WTC11 (cell line): ENCODE results near the gene ZSWIM6. TPM values are rescaled to one million over a fixed set of nuclear protein-coding genes. Genes with fewer than 3 reads are reported as not detected.

ENCODE experiments used
- ATAC-seq: fragments of 200-7000 bp; cut with Tn5 transposase; 2 replicates; pipeline ENCODE4 v1.10.0; 2021; ENCODE audit warnings: mild to moderate bottlenecking, moderate library complexity
- CTCF ChIA-PET: fragments of 300-600 bp; sonication (Branson Sonifier 250); formaldehyde crosslinking; loops from one replicate; lab custom pipeline; 2021; ENCODE audit warnings: antibody characterized with exemption; lab: Charles Lee
- POLR2A ChIA-PET: fragments of 350-600 bp; sonication (Branson Sonifier 250); formaldehyde crosslinking; loops from one replicate; lab custom pipeline; 2021; ENCODE audit warnings: antibody characterized with exemption; lab: Charles Lee
- DNase-seq: peaks from one replicate; pipeline ENCODE4 v3.0.0; 2021; ENCODE audit warnings: low spot score
- H3K27ac Mint-ChIP-seq: 2 replicates; pipeline ENCODE4 v1.8.0; 2021; ENCODE audit warnings: mixed read lengths
- H3K27me3 Mint-ChIP-seq: 2 replicates; pipeline ENCODE4 v1.8.0; 2021; ENCODE audit warnings: low read depth, mild to moderate bottlenecking, moderate library complexity, mixed read lengths
- H3K36me3 Mint-ChIP-seq: 2 replicates; pipeline ENCODE4 v1.8.0; 2021; ENCODE audit warnings: mixed read lengths
- H3K4me1 Mint-ChIP-seq: 2 replicates; pipeline ENCODE4 v1.8.0; 2022; ENCODE audit warnings: mixed read lengths
- H3K4me3 Mint-ChIP-seq: 2 replicates; pipeline ENCODE4 v1.8.0; 2021; ENCODE audit warnings: mild to moderate bottlenecking, moderate library complexity, mixed read lengths
- H3K9me3 Mint-ChIP-seq: 2 replicates; pipeline ENCODE4 v1.8.0; 2021; ENCODE audit warnings: mixed read lengths
- CREB1 ChIP-seq: sonication (generic); formaldehyde crosslinking; IDR thresholded peaks from 2 replicates; pipeline ENCODE4 v1.8.0; 2023; ENCODE audit warnings: mild to moderate bottlenecking, missing genetic modification reagents
- IRF2 ChIP-seq: sonication (generic); formaldehyde crosslinking; IDR thresholded peaks from 2 replicates; pipeline ENCODE4 v1.8.0; 2022; ENCODE audit warnings: low read depth, missing genetic modification reagents, borderline replicate concordance
- JAZF1 ChIP-seq: fragments of 250-450 bp; sonication (Bioruptor Pico); IDR thresholded peaks from 2 replicates; pipeline ENCODE4 v1.9.0; 2021; ENCODE audit warnings: moderate library complexity, mild to moderate bottlenecking, inconsistent platforms
- NFE2L1 ChIP-seq: sonication (generic); formaldehyde crosslinking; IDR thresholded peaks from 2 replicates; pipeline ENCODE4 v1.8.1; 2023; ENCODE audit warnings: missing genetic modification reagents
- PRRX2 ChIP-seq: fragments of 250-450 bp; sonication (Bioruptor Pico); IDR thresholded peaks from 2 replicates; pipeline ENCODE4 v1.8.0; 2021; ENCODE audit warnings: mild to moderate bottlenecking
- SP1 ChIP-seq: sonication (generic); formaldehyde crosslinking; conservative IDR thresholded peaks from 2 replicates; pipeline ENCODE4 v1.8.1; 2022; ENCODE audit warnings: missing genetic modification reagents
- ZNF138 ChIP-seq: sonication (generic); formaldehyde crosslinking; conservative IDR thresholded peaks from 2 replicates; pipeline ENCODE4 v1.8.1; 2022; ENCODE audit warnings: mild to moderate bottlenecking, moderate library complexity, missing genetic modification reagents
- ZNF317 ChIP-seq: sonication (generic); formaldehyde crosslinking; IDR thresholded peaks from 2 replicates; pipeline ENCODE4 v1.8.1; 2023; ENCODE audit warnings: low read depth, mild to moderate bottlenecking, moderate library complexity, missing genetic modification reagents, borderline replicate concordance
- total RNA-seq: library from RNA; stranded (reverse); gene quantifications from 3 replicates; pipeline ENCODE4 v1.2.3, GENCODE V29; 2021
- TF ChIP-seq, protein P1 (sequence below): fragments of 250-450 bp; sonication (Bioruptor Pico); conservative IDR thresholded peaks from 2 replicates; pipeline ENCODE4 v1.9.0; 2021; ENCODE audit warnings: mild to moderate bottlenecking
- TF ChIP-seq, protein P2 (sequence below): fragments of 250-450 bp; sonication (Bioruptor Pico); IDR thresholded peaks from 2 replicates; pipeline ENCODE4 v1.8.0; 2021; ENCODE audit warnings: mild to moderate bottlenecking
- TF ChIP-seq, protein P3 (sequence below): sonication (generic); formaldehyde crosslinking; conservative IDR thresholded peaks from 2 replicates; pipeline ENCODE4 v1.8.1; 2023; ENCODE audit warnings: mild to moderate bottlenecking, low read depth, missing genetic modification reagents, moderate library complexity
- TF ChIP-seq, protein P4 (sequence below): fragments of 250-450 bp; sonication (Bioruptor Pico); IDR thresholded peaks from 2 replicates; pipeline ENCODE4 v1.9.0; 2021; ENCODE audit warnings: moderate library complexity, mild to moderate bottlenecking, inconsistent platforms, borderline replicate concordance

ZSWIM6 gene
- total RNA-seq, 1 experiment from 2014 or later, result 12.5 TPM

DNA sequence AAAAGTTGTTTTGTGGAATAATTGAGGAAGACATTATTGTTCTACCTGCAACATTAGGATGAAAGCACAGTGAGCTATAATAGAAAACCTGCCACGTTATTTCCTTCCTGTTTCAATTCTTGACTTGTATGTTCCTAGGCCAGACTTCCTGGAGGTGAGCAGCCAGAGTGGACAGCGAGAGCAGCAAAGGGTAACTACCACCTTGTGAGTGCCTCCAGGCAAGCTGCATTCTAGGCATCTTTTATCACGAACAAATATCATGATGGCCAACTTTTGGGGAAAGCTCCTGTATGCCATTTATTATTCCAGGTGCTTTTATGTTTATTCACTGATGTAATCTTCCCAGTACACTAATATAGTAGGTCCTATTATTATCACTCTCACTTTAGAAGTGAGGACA, 34.0 kb upstream of the ZSWIM6 start (continued):
- TF ChIP-seq JAZF1 (CRISPR knock-in tag) (no peak), ZNF317 (no peak), ZNF138 (CRISPR knock-in tag) (no peak)
- TF ChIP-seq, protein P1, sequence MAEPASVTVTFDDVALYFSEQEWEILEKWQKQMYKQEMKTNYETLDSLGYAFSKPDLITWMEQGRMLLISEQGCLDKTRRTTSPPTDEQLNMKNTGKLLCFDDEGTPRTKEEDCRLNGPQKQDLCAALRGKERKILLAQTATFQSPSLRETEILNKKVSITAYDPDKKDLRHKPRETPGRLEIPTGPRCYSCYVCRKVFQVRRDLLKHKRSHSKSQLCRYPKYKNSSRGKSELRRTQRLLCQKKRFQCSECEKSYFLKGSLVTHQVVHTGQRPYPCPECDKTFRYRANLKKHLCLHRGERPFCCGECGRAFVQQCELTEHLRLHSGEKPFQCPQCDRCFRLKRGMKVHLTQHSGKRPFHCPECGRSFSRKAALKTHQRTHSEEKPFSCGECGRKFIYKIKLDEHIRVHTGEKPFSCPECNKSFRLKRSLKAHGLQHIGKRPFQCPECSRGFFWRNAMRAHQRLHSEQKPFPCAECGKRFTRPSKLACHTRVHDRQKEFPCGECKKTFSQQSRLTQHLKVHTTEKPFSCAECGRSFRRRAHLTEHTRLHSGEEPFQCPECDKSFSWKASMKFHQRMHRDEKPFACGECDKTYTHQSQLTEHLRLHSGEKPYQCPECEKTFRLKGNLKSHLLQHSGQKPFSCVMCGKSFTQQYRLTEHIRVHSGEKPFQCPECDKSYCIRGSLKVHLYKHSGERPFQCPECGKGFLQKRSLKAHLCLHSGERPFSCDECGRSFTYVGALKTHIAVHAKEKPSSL, result no peak
- TF ChIP-seq, protein P2, sequence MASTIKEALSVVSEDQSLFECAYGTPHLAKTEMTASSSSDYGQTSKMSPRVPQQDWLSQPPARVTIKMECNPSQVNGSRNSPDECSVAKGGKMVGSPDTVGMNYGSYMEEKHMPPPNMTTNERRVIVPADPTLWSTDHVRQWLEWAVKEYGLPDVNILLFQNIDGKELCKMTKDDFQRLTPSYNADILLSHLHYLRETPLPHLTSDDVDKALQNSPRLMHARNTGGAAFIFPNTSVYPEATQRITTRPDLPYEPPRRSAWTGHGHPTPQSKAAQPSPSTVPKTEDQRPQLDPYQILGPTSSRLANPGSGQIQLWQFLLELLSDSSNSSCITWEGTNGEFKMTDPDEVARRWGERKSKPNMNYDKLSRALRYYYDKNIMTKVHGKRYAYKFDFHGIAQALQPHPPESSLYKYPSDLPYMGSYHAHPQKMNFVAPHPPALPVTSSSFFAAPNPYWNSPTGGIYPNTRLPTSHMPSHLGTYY (CRISPR knock-in tag), result no peak

DNA sequence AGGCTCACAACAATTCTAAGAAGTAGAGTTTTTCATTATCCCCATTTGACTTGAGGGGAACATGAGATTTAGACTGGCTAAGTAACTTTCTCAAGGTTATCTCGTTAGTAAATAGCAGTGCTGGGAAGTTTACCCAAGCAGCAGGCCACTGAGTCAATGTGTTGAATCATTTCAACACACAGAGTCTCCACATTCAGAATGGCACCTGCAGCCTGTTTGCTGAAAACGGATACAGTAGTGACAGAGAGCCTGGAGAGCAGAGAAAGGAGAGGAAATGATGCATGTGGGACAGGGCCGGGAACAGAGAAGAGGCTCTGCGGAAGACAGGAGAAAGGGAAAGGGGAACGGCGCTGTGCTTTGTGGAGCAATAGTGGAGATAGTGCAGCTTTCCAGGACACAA, 33.5 kb upstream of the ZSWIM6 start:
- H3K9me3 Mint-ChIP-seq, result no peaks in the 10 kb centered on the region
- DNase-seq (no peak), ATAC-seq (no peak)
- peaks cover 28% of the 10 kb centered on the region for H3K4me1 Mint-ChIP-seq
- CTCF ChIA-PET, result interaction anchor here (3.0 kb wide), 1 partner anchor 32 kb away, joined by 8 read pairs; no protein-coding TSS in a partner anchor
- H3K36me3 Mint-ChIP-seq, result no peaks in the 10 kb centered on the region
- POLR2A ChIA-PET, result no interaction called here
- H3K27ac Mint-ChIP-seq, result 0 out of 2 replicates have a peak overlapping the region, but pooled peaks have one; percentile 1
- H3K4me3 Mint-ChIP-seq, result no peak overlapping the region
- TF ChIP-seq SP1 (CRISPR knock-in tag) (no peak), IRF2 (CRISPR knock-in tag) (no peak), NFE2L1 (CRISPR knock-in tag) (no peak), PRRX2 (CRISPR knock-in tag) (no peak), CREB1 (no peak)
- TF ChIP-seq, protein P1, result no peak
- TF ChIP-seq, all 79 proteins: peak for 0
- peaks cover 3% of the 10 kb centered on the region; the same call in 1 of the 2 replicates for H3K27me3 Mint-ChIP-seq

DNA sequence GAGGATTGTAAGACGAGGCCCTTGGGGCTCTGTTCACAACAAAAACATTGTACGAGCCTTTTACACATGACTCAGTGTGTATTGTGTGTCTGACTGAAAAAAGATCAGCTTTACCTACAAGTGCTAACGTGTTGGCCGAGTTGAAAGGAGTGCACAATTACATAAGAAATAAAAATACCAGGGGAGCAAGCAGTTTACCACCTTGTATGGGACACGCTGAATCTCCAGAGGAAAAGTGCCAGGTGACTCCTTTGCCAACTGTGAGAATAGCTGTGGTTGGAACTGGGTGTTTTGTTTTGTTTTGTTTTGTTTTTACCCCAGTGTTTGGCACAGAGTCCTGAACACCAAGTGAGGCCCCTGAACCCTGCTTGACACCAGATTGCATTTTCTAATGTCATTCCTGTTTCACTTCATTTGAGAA, 32.8 kb upstream of the ZSWIM6 start:
- H3K4me1 Mint-ChIP-seq, result peaks cover 28% of the 10 kb centered on the region
- H3K36me3 Mint-ChIP-seq, result no peaks in the 10 kb centered on the region
- POLR2A ChIA-PET, result no interaction called here
- TF ChIP-seq, protein P3, sequence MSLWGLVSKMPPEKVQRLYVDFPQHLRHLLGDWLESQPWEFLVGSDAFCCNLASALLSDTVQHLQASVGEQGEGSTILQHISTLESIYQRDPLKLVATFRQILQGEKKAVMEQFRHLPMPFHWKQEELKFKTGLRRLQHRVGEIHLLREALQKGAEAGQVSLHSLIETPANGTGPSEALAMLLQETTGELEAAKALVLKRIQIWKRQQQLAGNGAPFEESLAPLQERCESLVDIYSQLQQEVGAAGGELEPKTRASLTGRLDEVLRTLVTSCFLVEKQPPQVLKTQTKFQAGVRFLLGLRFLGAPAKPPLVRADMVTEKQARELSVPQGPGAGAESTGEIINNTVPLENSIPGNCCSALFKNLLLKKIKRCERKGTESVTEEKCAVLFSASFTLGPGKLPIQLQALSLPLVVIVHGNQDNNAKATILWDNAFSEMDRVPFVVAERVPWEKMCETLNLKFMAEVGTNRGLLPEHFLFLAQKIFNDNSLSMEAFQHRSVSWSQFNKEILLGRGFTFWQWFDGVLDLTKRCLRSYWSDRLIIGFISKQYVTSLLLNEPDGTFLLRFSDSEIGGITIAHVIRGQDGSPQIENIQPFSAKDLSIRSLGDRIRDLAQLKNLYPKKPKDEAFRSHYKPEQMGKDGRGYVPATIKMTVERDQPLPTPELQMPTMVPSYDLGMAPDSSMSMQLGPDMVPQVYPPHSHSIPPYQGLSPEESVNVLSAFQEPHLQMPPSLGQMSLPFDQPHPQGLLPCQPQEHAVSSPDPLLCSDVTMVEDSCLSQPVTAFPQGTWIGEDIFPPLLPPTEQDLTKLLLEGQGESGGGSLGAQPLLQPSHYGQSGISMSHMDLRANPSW (CRISPR knock-in tag), result no peak
- TF ChIP-seq, protein P4, sequence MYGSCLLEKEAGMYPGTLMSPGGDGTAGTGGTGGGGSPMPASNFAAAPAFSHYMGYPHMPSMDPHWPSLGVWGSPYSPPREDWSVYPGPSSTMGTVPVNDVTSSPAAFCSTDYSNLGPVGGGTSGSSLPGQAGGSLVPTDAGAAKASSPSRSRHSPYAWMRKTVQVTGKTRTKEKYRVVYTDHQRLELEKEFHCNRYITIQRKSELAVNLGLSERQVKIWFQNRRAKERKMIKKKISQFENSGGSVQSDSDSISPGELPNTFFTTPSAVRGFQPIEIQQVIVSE (CRISPR knock-in tag), result no peak
- DNase-seq (no peak), ATAC-seq (no peak)
- no peak overlapping the region for H3K4me3 Mint-ChIP-seq
- H3K9me3 Mint-ChIP-seq, result no peaks in the 10 kb centered on the region
- H3K27ac Mint-ChIP-seq, result no peak overlapping the region
- H3K27me3 Mint-ChIP-seq, result peaks cover 3% of the 10 kb centered on the region; the same call in 1 of the 2 replicates
- CTCF ChIA-PET, result interaction anchor here (3.0 kb wide), 1 partner anchor 32 kb away, joined by 8 read pairs; no protein-coding TSS in a partner anchor
